GM21528 (cell line): ENCODE measurements around the gene HAPLN3.

Source experiments
- ATAC-seq: cut with Tn5 transposase; IDR thresholded peaks from one replicate; pipeline ENCODE4 v1.9.1; 2021; ENCODE audit warnings: mild to moderate bottlenecking, moderate library complexity; ENCODE audit not compliant: unreplicated experiment, low FRiP score

Gene HAPLN3

DNA sequence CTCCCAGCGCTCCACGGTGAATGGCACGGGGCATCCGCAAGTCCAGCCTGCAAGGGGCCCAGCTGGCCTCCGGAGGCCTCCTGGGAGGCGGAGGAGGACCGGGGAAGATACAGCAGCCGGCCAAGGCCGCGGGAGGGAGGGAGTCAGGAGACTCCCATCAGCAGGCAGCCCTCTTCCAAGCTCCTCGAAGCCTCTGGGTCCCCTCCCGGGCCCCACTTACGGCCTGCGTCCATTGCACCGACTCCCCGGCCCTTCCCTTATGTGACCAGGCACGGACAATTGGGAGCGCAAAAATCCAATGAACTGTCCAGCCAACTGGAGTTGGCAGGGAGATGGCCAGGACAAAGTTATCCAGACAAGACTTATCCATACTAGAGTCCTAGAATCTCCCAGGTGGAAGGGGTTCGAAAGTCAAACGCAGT, 17.2 kb upstream of the HAPLN3 start:
- ATAC-seq, result no peak

DNA sequence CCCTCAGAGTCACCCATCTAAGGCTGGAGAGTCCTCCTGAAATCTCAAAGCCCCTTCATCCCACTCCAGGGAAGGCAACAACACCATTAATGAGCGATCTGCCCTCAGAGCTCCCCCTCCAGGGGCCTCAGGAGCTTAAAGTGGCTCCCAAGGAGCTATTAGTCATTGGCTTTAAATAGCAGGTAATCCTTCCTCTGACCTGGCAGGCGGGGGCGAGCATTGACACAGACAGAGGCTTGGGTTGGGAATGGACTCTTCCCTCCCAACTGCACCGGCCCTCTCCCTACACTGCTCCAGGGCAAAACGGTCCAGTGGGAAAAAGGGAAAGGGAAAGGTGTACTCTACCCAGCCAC, 16.4 kb upstream of the HAPLN3 start:
- no peak for ATAC-seq

DNA sequence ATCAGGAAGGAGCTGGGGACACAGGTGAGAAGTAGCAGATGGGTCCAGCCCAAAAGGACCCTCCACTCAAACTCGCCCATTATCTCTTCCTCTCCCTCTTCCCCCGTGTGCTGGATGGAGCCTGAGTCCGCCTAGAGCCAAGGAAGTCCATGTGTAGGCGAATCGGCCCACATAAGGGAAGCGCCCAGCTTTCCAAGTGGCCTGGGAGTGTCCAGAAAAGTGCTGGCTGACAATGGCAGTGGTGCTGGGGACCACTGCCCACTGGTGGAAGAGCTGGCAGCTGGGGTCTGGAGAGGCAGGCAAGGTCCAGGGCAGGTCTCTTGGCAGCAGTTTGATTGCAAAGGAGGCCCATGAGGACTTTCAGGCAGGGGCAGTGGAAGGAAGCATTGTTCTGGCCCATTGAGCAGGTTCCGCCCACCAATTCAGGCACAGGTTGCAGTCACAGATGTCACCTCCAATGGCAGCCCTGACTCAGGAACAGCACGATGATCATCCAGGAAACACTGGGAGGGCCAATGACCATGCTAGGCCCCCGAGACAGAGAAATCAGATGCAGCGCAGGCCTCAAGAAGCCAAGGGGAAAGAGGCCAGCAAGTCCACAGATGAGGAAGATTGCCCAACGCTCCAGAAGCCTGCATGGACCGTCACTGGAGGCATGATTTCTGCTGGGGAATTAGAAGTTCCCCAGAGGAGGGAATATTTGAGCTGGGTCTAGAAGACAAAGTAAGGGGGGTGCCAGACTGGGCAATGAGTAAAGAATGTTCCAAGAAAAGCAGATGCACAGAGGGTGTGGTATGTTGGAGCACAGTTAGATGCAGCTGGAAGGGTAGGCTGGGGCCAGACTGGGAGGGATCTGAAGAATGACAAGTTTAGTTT, 14.8 kb upstream of the HAPLN3 start:
- no peak for ATAC-seq

GRCh38 chr15:88908697-88909621, 13.6 kb upstream of the HAPLN3 start:
- no peak for ATAC-seq

GRCh38 chr15:88908123-88908522, 12.8 kb upstream of the HAPLN3 start:
- no peak for ATAC-seq

DNA sequence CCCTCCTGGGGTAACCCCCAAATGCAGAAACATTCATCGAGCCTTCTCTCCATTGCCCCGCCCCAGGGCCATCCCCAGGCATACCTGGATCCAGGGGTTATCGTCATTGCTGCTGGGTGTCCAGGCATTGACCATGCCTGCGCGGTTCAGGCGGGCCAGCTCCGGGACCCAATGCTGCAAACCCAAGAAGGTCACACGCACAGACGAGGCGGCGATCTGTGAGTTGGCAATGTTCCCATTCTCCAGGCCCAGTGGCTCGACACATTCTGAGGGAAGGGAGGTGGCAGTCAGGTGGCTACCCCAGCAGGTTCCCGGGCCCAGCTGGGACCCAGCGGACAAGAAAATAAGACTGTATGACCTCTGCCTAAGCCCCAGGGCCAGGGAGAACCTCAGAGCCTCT, 11.8 kb upstream of the HAPLN3 start:
- no peak for ATAC-seq

DNA sequence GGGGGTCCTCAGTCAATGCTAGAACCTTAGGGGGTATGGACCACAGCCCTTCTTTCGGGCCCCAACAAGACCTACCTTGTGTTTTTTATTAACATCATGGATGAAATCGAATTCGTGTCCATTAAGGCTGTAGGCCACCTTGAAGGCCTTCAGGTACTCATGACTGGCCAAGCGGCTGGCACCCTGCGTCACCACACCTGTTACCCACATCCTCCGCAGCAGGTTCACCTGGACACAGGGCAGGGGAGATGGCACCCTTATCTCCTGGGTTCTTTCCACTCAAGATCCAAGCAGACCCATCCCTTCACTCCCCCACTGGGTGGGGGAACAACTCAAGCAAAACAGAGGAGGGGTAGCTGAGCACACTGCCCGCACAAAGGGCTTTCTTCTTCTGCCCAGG, 11.2 kb upstream of the HAPLN3 start:
- no peak for ATAC-seq

GRCh38 chr15:88906130-88906529, 10.8 kb upstream of the HAPLN3 start:
- no peak for ATAC-seq

GRCh38 chr15:88905576-88905975, 10.2 kb upstream of the HAPLN3 start:
- no peak for ATAC-seq

GRCh38 chr15:88904624-88905327, 9.4 kb upstream of the HAPLN3 start:
- peak; percentile 80 for ATAC-seq

DNA sequence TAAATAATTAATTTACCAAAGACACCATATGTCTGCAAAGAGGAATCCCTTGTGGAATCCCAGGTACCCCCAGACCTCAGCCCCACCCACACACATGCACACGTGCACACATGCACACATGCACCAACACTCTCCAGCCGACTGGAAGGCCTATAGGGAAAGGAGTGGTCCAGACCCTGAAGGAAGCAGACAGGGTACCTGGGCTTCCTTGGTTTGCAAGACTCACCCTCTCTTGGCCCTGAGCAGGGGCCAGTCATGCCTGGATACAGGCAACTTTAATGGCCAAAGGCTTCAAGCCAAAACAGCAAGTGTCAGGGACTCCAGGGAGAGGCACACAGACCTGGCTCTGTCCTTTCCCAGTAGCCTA, 8.9 kb upstream of the HAPLN3 start:
- no peak for ATAC-seq

- ATAC-seq, result no peak
Measured at GRCh38 chr15:88902846-88903245, 7.5 kb upstream of the HAPLN3 start.

GRCh38 chr15:88902221-88902835, 7.0 kb upstream of the HAPLN3 start:
- ATAC-seq, result no peak

- ATAC-seq, result no peak
Measured at GRCh38 chr15:88901508-88902220, 6.3 kb upstream of the HAPLN3 start.

- ATAC-seq, result no peak
Measured at GRCh38 chr15:88900982-88901418, 5.7 kb upstream of the HAPLN3 start.

DNA sequence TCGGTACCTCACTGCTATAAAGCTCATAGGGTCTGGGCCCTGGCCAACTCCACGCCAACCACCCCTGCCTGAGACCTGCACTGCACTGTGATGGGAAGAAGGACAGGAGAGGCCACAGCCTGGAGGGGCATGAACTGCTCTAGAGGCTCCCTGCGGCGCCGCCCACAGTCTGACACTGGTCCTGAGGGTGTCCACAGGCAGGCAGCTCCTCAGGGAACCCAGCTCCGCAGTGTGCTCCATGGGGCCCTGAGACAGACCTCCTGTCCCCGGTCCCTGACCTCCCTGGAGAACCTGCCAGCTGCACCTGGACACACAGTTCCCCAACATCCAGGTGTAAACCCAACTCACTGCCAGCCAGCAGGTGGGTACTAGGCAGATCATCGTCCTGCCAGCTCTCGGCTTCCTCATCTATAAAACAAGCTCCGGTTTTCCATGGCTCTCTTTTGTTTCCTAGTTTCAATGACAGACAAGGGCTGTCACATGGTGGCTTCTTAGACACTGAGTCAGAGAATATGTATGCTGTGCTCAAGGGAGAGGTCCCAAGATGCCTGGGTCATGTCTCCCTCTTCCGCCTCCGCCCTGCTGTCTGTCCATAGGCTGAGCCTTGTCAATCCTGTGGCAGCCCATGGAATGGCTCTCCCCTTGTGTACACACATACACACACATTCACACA, 5.1 kb upstream of the HAPLN3 start:
- no peak for ATAC-seq

DNA sequence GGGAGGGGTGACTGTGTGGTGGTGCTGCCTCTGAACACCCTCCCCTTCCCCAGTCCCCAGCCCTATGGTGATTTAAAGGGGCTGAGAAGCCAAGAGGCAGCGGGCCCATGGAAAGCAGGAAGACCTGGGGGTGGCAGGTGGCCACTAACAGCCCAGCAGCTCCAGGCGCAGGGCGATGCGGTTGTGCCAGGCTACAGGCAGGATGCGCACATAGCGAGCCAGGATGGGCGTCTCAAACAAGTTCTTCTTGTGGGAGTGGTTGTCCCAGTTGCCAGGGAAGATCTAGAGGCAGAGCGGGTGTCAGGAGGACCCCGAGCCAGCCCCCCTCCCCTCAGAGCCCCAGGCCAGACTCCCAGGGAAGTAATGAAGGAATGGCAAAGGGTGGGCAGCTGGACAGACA, 3.9 kb upstream of the HAPLN3 start:
- no peak for ATAC-seq

GRCh38 chr15:88898736-88899135, 3.4 kb upstream of the HAPLN3 start:
- ATAC-seq, result no peak

GRCh38 chr15:88897456-88898194, 2.3 kb upstream of the HAPLN3 start:
- no peak for ATAC-seq
